HG03378 (cell line): ENCODE measurements around the gene COL11A1.
"Not testable (repeated sequence)": the region's sequence is repeated elsewhere in the genome, so short reads cannot be mapped to it uniquely, and the experiment has no call there.

ENCODE experiments used
- ATAC-seq: cut with Tn5 transposase; IDR thresholded peaks from one replicate; pipeline ENCODE4 v1.9.1; 2021; ENCODE audit warnings: mild to moderate bottlenecking, moderate library complexity; ENCODE audit not compliant: unreplicated experiment

Gene COL11A1

GRCh38 chr1:103108376-103109150, at the start of gene COL11A1:
Gene COL11A1, minus strand, starts transcription at chr1:103108522. Its CDS starts 344 bp downstream, at chr1:103108178.
- ATAC-seq, result no peak

- no peak for ATAC-seq
Observed at GRCh38 chr1:103156966-103157365, 48.6 kb upstream of the COL11A1 start.

GRCh38 chr1:103146166-103146565, 37.8 kb upstream of the COL11A1 start:
- no peak for ATAC-seq

- ATAC-seq, result no peak
Observed at GRCh38 chr1:103145449-103145848, 37.1 kb upstream of the COL11A1 start.

- no peak for ATAC-seq
Observed at GRCh38 chr1:103144681-103145080, 36.4 kb upstream of the COL11A1 start.

GRCh38 chr1:103142461-103142860, 34.1 kb upstream of the COL11A1 start:
- no peak for ATAC-seq

- no peak for ATAC-seq
Observed at GRCh38 chr1:103129796-103130195, 21.5 kb upstream of the COL11A1 start.

- no peak for ATAC-seq
Observed at GRCh38 chr1:103129255-103129654, 20.9 kb upstream of the COL11A1 start.

GRCh38 chr1:103128256-103128655, 19.9 kb upstream of the COL11A1 start:
- ATAC-seq, result not testable (repeated sequence)

- ATAC-seq, result no peak
Observed at GRCh38 chr1:103125219-103125618, 16.9 kb upstream of the COL11A1 start.

- no peak for ATAC-seq
Observed at GRCh38 chr1:103122983-103123720, 14.8 kb upstream of the COL11A1 start.

- no peak for ATAC-seq
Observed at GRCh38 chr1:103120981-103121380, 12.7 kb upstream of the COL11A1 start.

- ATAC-seq, result no peak
Observed at GRCh38 chr1:103112546-103112945, 4.2 kb upstream of the COL11A1 start.

GRCh38 chr1:103111926-103112325, 3.6 kb upstream of the COL11A1 start:
- no peak for ATAC-seq

- ATAC-seq, result no peak
Observed at GRCh38 chr1:103110701-103111100, 2.4 kb upstream of the COL11A1 start.

GRCh38 chr1:103109311-103109920, 1.1 kb upstream of the COL11A1 start:
- ATAC-seq, result no peak

GRCh38 chr1:103107741-103108375, 464 bp downstream of the COL11A1 start:
- ATAC-seq, result no peak

- peak; percentile 87 for ATAC-seq
Observed at GRCh38 chr1:103106426-103107341, 1.6 kb downstream of the COL11A1 start.

- ATAC-seq, result no peak
Observed at GRCh38 chr1:103101399-103101798, 6.9 kb downstream of the COL11A1 start.

GRCh38 chr1:103089221-103089620, 19.1 kb downstream of the COL11A1 start:
- ATAC-seq, result no peak
